ENCODE data around the gene SH3GL2. TPM values are rescaled to one million over a fixed set of nuclear protein-coding genes. Genes with fewer than 3 reads are reported as not detected.

SH3GL2 gene
- total and polyA plus RNA-seq, 8 donors, result 0.47 to 17.3 (median 1.7) TPM

DNA sequence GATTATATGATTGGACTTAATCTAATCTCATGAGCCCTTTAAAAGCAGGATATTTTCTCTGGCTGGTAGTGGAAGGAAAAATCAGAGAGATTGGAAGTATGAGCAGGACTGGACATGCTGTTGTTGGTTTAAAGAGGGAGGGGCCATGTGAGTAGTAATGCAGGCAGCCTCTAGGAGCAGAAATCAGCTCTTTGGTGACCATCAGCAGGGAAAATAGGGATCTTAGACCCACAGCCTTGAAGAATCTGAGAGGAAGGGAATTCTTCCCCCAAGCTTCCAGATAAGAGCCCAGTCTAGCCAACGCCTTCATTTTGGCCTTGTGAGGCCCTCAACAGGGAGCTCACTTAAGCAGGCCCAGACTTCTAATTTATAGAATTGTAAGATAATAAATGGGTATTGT, 9.5 kb downstream of the SH3GL2 start:
- H3K4me3 ChIP-seq, result no peak overlapping the region
- TF ChIP-seq, protein P1, sequence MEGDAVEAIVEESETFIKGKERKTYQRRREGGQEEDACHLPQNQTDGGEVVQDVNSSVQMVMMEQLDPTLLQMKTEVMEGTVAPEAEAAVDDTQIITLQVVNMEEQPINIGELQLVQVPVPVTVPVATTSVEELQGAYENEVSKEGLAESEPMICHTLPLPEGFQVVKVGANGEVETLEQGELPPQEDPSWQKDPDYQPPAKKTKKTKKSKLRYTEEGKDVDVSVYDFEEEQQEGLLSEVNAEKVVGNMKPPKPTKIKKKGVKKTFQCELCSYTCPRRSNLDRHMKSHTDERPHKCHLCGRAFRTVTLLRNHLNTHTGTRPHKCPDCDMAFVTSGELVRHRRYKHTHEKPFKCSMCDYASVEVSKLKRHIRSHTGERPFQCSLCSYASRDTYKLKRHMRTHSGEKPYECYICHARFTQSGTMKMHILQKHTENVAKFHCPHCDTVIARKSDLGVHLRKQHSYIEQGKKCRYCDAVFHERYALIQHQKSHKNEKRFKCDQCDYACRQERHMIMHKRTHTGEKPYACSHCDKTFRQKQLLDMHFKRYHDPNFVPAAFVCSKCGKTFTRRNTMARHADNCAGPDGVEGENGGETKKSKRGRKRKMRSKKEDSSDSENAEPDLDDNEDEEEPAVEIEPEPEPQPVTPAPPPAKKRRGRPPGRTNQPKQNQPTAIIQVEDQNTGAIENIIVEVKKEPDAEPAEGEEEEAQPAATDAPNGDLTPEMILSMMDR (IDR thresholded peaks at IDR 0.05), result no peak
- ATAC-seq (no peak), FAIRE-seq (no peak), DNase-seq (no peak)
- no peaks in the 10 kb centered on the region for H3K9me3 ChIP-seq
- intact Hi-C loops (cut with DNase I), result no loop called here
- no peaks in the 10 kb centered on the region for H3K36me3 ChIP-seq
- no peaks in the 10 kb centered on the region for H3K27me3 ChIP-seq
- no peak overlapping the region for H3K27ac ChIP-seq
- 58 to 69% methylated on average over 1 of the region's 1 CpG for WGBS, 2 donors
- H3K4me1 ChIP-seq, result no peaks in the 10 kb centered on the region

DNA sequence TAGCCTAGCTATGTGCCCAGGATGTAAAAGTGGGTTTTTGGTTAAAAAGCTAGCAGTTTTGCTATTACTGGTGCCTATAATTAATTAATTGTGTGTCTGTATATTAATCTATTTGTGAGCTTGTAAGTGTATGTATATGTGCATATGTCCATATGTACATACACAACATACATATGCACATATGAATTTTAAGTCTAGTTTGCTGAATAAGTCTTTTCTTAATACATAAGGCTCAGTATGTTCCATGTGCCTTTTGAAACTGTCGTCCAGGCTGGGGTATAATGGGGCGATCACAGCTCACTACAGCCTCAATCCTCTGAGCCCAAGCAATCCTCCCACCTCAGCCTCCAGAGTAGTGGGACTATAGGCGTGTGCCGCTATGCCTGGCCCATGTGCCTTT, 10.1 kb downstream of the SH3GL2 start:
- H3K27ac ChIP-seq, result no peak overlapping the region
- DNase-seq, result no peak
- WGBS, 2 donors, result 86 to 94% methylated on average over 4 of the region's 4 CpGs
- no peaks in the 10 kb centered on the region for H3K27me3 ChIP-seq
- H3K36me3 ChIP-seq, result no peaks in the 10 kb centered on the region
- H3K9me3 ChIP-seq, result no peaks in the 10 kb centered on the region
- no peak overlapping the region for H3K4me3 ChIP-seq
- no peak for ATAC-seq
- intact Hi-C loops (cut with DNase I), result no loop called here
- TF ChIP-seq, protein P1 (IDR thresholded peaks at IDR 0.05), result no peak
- FAIRE-seq, result no peak
- no peaks in the 10 kb centered on the region for H3K4me1 ChIP-seq

DNA sequence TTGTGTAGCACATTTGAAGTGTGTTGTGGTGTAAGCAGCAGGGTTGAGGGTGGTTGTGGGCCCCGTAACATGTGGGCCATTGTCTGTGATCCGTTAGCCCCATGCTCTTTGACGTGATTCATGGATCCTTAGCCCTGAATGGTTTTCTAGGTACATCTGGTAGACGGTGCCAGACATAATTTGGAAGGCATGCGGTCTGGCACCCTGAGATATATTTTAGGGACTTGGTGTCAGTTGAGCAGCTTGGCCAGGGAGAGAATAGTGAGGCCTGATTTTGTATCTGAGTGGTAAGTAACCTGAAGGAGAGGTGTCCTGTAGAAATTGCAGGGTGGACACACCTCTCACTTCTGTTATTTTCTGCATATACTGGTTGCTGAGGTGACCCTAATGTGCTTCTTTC, 10.9 kb downstream of the SH3GL2 start:
- H3K36me3 ChIP-seq, result no peaks in the 10 kb centered on the region
- peak in 1 of 4 donors; percentile 23 for ATAC-seq
- no peaks in the 10 kb centered on the region for H3K27me3 ChIP-seq
- H3K4me1 ChIP-seq, result no peaks in the 10 kb centered on the region
- WGBS, 2 donors, result 71 to 84% methylated on average over 5 of the region's 5 CpGs
- intact Hi-C loops (cut with DNase I), result no loop called here
- no peak for FAIRE-seq
- no peak overlapping the region for H3K4me3 ChIP-seq
- H3K27ac ChIP-seq, result no peak overlapping the region
- no peak for DNase-seq
- TF ChIP-seq, protein P1 (IDR thresholded peaks at IDR 0.05), result no peak
- H3K9me3 ChIP-seq, result no peaks in the 10 kb centered on the region

DNA sequence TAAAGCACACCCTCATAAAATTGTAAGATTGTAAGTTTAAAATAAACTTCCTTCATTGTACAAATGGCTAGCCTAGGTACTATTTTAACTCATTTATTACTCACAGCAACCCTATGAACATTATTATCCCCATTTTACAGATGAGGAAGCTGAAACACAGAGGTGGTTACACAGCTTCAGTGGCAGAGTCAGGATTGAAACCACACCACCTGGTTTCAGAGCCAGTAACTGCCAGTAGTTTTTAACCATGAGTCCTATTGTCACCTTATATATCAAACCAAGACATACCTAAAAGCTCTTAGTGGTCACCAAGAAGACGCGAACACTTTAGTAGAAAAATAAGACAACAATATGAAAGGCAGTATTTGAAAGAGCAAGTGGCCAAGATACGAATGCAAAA, 16.1 kb downstream of the SH3GL2 start:
- Histone ChIP-seq H3K4me1 (no peaks in the 10 kb centered on the region), H3K27me3 (no peaks in the 10 kb centered on the region), H3K36me3 (no peaks in the 10 kb centered on the region), H3K9me3 (no peaks in the 10 kb centered on the region), H3K27ac (no peak overlapping the region), H3K4me3 (no peak overlapping the region)
- intact Hi-C loops (cut with DNase I), result no loop called here
- TF ChIP-seq, protein P1 (IDR thresholded peaks at IDR 0.05), result no peak
- WGBS, 2 donors, result 76 to 83% methylated on average over 3 of the region's 3 CpGs
- FAIRE-seq (no peak), DNase-seq (no peak), ATAC-seq (no peak)

DNA sequence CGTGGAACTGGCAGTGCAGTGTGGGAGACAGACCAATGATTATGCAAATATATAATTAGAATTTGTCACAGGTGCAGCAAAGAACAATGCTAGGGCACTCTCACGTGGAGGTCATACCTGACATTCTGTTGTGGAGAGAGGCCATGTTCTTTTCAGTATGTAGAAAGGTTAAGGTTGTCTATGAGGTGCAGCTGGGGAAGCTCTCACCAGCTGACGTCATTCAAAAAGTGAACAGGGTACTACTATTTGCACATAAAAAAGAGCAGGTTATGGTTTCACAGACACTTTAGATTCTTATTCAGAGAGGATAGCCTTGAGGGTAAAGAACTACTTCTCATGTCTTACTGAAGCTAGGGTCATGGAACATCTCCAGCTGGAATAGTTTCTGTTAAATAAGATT, 19.1 kb downstream of the SH3GL2 start:
- FAIRE-seq, result no peak
- Histone ChIP-seq H3K4me3 (no peak overlapping the region), H3K27ac (no peak overlapping the region), H3K27me3 (no peaks in the 10 kb centered on the region), H3K36me3 (no peaks in the 10 kb centered on the region), H3K9me3 (no peaks in the 10 kb centered on the region), H3K4me1 (no peaks in the 10 kb centered on the region)
- no peak for DNase-seq
- WGBS, 2 donors, result 43 to 55% methylated on average over 3 of the region's 3 CpGs
- TF ChIP-seq, protein P1 (IDR thresholded peaks at IDR 0.05), result no peak
- no peak for ATAC-seq
- intact Hi-C loops (cut with DNase I), result no loop called here
